D721Med (cell line): Measurements from ENCODE around the gene LPAR2.

Source experiments
- DNase-seq: peaks from one replicate; pipeline ENCODE4 v3.0.0; 2011; ENCODE audit warnings: low spot score; ENCODE audit not compliant: insufficient read length
- FAIRE-seq: peaks from 2 replicates; lab custom pipeline; 2011; peaks lifted over from hg19 to GRCh38; lab: Jason Lieb, UNC
- TF ChIP-seq, protein P1 (sequence below): IDR thresholded peaks from 2 replicates; pipeline ENCODE4 v1.5.1; 2012; ENCODE audit warnings: mild to moderate bottlenecking, control low read depth; ENCODE audit not compliant: insufficient read depth; ENCODE audit errors: missing control alignments

LPAR2 gene

GRCh38 chr19:19657397-19657783, 29.4 kb upstream of the LPAR2 start:
- FAIRE-seq (no peak), DNase-seq (peak; percentile 52)
- TF ChIP-seq, protein P1, sequence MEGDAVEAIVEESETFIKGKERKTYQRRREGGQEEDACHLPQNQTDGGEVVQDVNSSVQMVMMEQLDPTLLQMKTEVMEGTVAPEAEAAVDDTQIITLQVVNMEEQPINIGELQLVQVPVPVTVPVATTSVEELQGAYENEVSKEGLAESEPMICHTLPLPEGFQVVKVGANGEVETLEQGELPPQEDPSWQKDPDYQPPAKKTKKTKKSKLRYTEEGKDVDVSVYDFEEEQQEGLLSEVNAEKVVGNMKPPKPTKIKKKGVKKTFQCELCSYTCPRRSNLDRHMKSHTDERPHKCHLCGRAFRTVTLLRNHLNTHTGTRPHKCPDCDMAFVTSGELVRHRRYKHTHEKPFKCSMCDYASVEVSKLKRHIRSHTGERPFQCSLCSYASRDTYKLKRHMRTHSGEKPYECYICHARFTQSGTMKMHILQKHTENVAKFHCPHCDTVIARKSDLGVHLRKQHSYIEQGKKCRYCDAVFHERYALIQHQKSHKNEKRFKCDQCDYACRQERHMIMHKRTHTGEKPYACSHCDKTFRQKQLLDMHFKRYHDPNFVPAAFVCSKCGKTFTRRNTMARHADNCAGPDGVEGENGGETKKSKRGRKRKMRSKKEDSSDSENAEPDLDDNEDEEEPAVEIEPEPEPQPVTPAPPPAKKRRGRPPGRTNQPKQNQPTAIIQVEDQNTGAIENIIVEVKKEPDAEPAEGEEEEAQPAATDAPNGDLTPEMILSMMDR, result no peak

GRCh38 chr19:19656451-19657396, 28.7 kb upstream of the LPAR2 start:
- TF ChIP-seq, protein P1, result no peak
- DNase-seq (peak; percentile 20), FAIRE-seq (no peak)

GRCh38 chr19:19655641-19656343, 27.8 kb upstream of the LPAR2 start:
- FAIRE-seq (no peak), DNase-seq (no peak)
- TF ChIP-seq, protein P1, result no peak

DNA sequence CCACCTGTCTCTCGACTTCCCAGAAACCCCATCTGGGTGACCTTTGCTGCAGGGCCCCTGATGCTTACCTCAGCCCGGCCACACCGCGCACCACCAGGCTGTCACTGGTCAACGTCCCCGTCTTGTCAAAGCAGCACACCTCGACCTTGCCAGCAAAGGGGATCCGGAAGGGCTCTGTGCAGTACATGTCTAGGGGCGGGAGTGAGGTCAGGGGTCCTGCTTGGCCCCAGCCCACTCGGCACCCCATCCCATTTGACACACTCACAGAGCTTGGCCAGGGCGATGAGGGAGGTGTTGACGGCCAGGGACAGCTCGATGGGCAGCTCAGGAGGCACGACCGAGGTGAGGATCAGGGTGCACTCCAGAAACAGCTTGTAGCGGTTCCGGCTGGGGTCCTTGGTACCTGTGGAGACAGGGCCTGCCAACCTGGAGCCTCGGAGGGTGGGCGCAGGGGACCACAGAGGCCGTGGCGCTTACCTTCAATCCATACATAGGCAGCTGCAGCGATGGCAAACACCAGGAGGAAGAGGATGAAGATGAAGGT, 27.1 kb upstream of the LPAR2 start:
- TF ChIP-seq, protein P1, result no peak
- FAIRE-seq (no peak), DNase-seq (no peak)

- DNase-seq (no peak), FAIRE-seq (no peak)
- TF ChIP-seq, protein P1, result no peak
Observed at GRCh38 chr19:19654441-19654840, 26.4 kb upstream of the LPAR2 start.

GRCh38 chr19:19653597-19654147, 25.7 kb upstream of the LPAR2 start:
- peak; percentile 15 for DNase-seq
- TF ChIP-seq, protein P1, result no peak
- FAIRE-seq, result no peak
